A549 (cell line): ENCODE data around the gene NAV2. TPM values are rescaled to one million over a fixed set of nuclear protein-coding genes. Genes with fewer than 3 reads are reported as not detected.

Source experiments
- ATAC-seq, 2 experiments: fragments of 200-7000 bp in 1 of 2; fragments of >200 bp in 1 of 2; cut with Nextera tagmentation in 1 of 2; cut with Tn5 transposase in 1 of 2; 3 replicates each; pipeline versions ENCODE4 v1.8.0 to v1.9.1; 2018 to 2020; ENCODE audit warnings: mild to moderate bottlenecking in 1 of 2, moderate library complexity in 1 of 2
- CTCF ChIA-PET: fragments of 300-600 bp; sonication (Branson Sonifier 250); formaldehyde crosslinking; extraction: SDS; loops from one replicate; lab custom pipeline; 2021; ENCODE audit warnings: antibody characterized with exemption, inconsistent platforms; lab: Yijun Ruan, JAX
- POLR2A ChIA-PET: fragments of 350-600 bp; formaldehyde crosslinking; extraction: SDS; loops from one replicate; lab custom pipeline; 2021; ENCODE audit warnings: antibody characterized with exemption, inconsistent platforms; lab: Yijun Ruan, JAX
- DNase-seq, 2 experiments: peaks; one replicate each; pipeline versions ENCODE4 v3.0.0 to v3.0.0-alpha.2; 2011 to 2016; ENCODE audit warnings: low read depth in 1 of 2, low spot score in 1 of 2
- FAIRE-seq: peaks from 2 replicates; lab custom pipeline; 2011; peaks lifted over from hg19 to GRCh38; lab: Jason Lieb, UNC
- H3K27ac ChIP-seq, 2 experiments: fragments of >200 bp; sonication (Bioruptor Twin); formaldehyde crosslinking; 3 replicates each; pipeline ENCODE4 v1.5.1; 2016 to 2017
- H3K4me1 ChIP-seq: fragments of >200 bp; sonication (Bioruptor Twin); formaldehyde crosslinking; 3 replicates; pipeline ENCODE4 v1.6.1; 2016
- H3K4me2 ChIP-seq: fragments of >200 bp; sonication (Bioruptor Twin); formaldehyde crosslinking; 3 replicates; pipeline ENCODE4 v1.6.1; 2016
- H3K4me3 ChIP-seq: fragments of >200 bp; sonication (Bioruptor Twin); formaldehyde crosslinking; 3 replicates; pipeline ENCODE4 v1.5.1; 2016
- H3K9me3 ChIP-seq: fragments of >200 bp; sonication (Bioruptor Twin); formaldehyde crosslinking; 3 replicates; pipeline ENCODE4 v1.6.1; 2016
- BHLHE40 ChIP-seq: IDR thresholded peaks from 2 replicates; pipeline ENCODE4 v1.6.1; 2012; ENCODE audit warnings: low read depth, low read length, inconsistent platforms
- CEBPB ChIP-seq, 2 experiments: fragments of >200 bp in 1 of 2; sonication (Bioruptor Twin) in 1 of 2; formaldehyde crosslinking in 1 of 2; IDR thresholded peaks; 2 replicates each; pipeline ENCODE4 v1.6.1; 2012 to 2016
- CHD2 ChIP-seq: fragments of 150-350 bp; IDR thresholded peaks from 2 replicates; pipeline ENCODE4 v1.6.1; 2014; ENCODE audit warnings: low read length; ENCODE audit not compliant: partially characterized antibody
- CHD4 ChIP-seq: fragments of 200-600 bp; sonication (generic); IDR thresholded peaks from 2 replicates; pipeline ENCODE4 v1.6.1; 2016; ENCODE audit warnings: antibody characterized with exemption, mild to moderate bottlenecking, borderline replicate concordance
- EHMT2 ChIP-seq: fragments of 200-600 bp; sonication (generic); IDR thresholded peaks from 2 replicates; pipeline ENCODE4 v1.6.1; 2016; ENCODE audit warnings: antibody characterized with exemption, low read depth, mild to moderate bottlenecking, moderate library complexity
- EP300 ChIP-seq, 2 experiments: fragments of >200 bp; sonication (Bioruptor Twin); formaldehyde crosslinking; IDR thresholded peaks; 2 replicates in 1 of 2; 3 replicates in 1 of 2; pipeline ENCODE4 v1.6.1; 2016 to 2017
- ESRRA ChIP-seq: fragments of 150-350 bp; IDR thresholded peaks from 2 replicates; pipeline ENCODE4 v1.6.1; 2014; ENCODE audit warnings: mild to moderate bottlenecking, low read length, borderline replicate concordance
- FOXS1 ChIP-seq: fragments of 250-450 bp; sonication (Bioruptor Pico); IDR thresholded peaks from 2 replicates; pipeline ENCODE4 v1.5.0; 2020; ENCODE audit warnings: mild to moderate bottlenecking, moderate library complexity
- GATA3 ChIP-seq: IDR thresholded peaks from 2 replicates; pipeline ENCODE4 v1.6.1; 2012; ENCODE audit warnings: borderline replicate concordance
- HOXA7 ChIP-seq: fragments of 250-450 bp; sonication (Bioruptor Pico); IDR thresholded peaks from 2 replicates; pipeline ENCODE4 v1.5.0; 2020; ENCODE audit warnings: mild to moderate bottlenecking, moderate library complexity
- HOXB13 ChIP-seq: fragments of 250-450 bp; sonication (Bioruptor Pico); IDR thresholded peaks from 2 replicates; pipeline ENCODE4 v1.5.0; 2020; ENCODE audit warnings: low read depth, mild to moderate bottlenecking, moderate library complexity
- JUN ChIP-seq, 2 experiments: fragments of >200 bp; sonication (Bioruptor Twin); formaldehyde crosslinking; IDR thresholded peaks; 2 replicates in 1 of 2; 3 replicates in 1 of 2; pipeline ENCODE4 v1.6.1; 2016 to 2017
- JUNB ChIP-seq: fragments of >200 bp; sonication (Bioruptor Twin); formaldehyde crosslinking; IDR thresholded peaks from 2 replicates; pipeline ENCODE4 v1.6.1; 2016
- KDM1A ChIP-seq: fragments of 200-600 bp; sonication (generic); IDR thresholded peaks from 2 replicates; pipeline ENCODE4 v1.6.1; 2016; ENCODE audit warnings: low read depth, mild to moderate bottlenecking
- KDM5A ChIP-seq: fragments of 200-600 bp; sonication (generic); IDR thresholded peaks from 2 replicates; pipeline ENCODE4 v1.6.1; 2016; ENCODE audit warnings: antibody characterized with exemption, mild to moderate bottlenecking
- MAFK ChIP-seq: fragments of 450-650 bp; IDR thresholded peaks from 2 replicates; pipeline ENCODE4 v1.6.1; 2014; ENCODE audit not compliant: partially characterized antibody
- MAX ChIP-seq: IDR thresholded peaks from 2 replicates; pipeline ENCODE4 v1.6.1; 2012
- MAZ ChIP-seq: fragments of 150-350 bp; IDR thresholded peaks from 2 replicates; pipeline ENCODE4 v1.6.1; 2014; ENCODE audit warnings: antibody characterized with exemption, low read depth, low read length, borderline replicate concordance
- NFE2L2 ChIP-seq: fragments of 150-350 bp; conservative IDR thresholded peaks from 2 replicates; pipeline ENCODE4 v1.6.1; 2014; ENCODE audit warnings: low read length
- POLR2A ChIP-seq: IDR thresholded peaks from 2 replicates; pipeline ENCODE4 v1.6.1; 2012; ENCODE audit warnings: mild to moderate bottlenecking, low read length
- POLR2AphosphoS2 ChIP-seq: conservative IDR thresholded peaks from 2 replicates; pipeline ENCODE4 v1.6.1; 2012; ENCODE audit warnings: low read length, improper control_type of control experiment, inconsistent platforms
- RAD21 ChIP-seq, 2 experiments: fragments of >200 bp in 1 of 2; sonication (Bioruptor Twin) in 1 of 2; formaldehyde crosslinking in 1 of 2; IDR thresholded peaks in 1 of 2; conservative IDR thresholded peaks in 1 of 2; 2 replicates in 1 of 2; 3 replicates in 1 of 2; pipeline ENCODE4 v1.6.1; 2012 to 2018; ENCODE audit warnings: inconsistent platforms in 1 of 2
- RARB ChIP-seq: fragments of 250-450 bp; sonication (Bioruptor Pico); IDR thresholded peaks from 2 replicates; pipeline ENCODE4 v1.8.0; 2021; ENCODE audit warnings: mild to moderate bottlenecking, moderate library complexity
- RCOR1 ChIP-seq: fragments of 150-350 bp; IDR thresholded peaks from 2 replicates; pipeline ENCODE4 v1.6.1; 2014; ENCODE audit warnings: antibody characterized with exemption, low read length, low read depth
- RNF2 ChIP-seq: fragments of 200-600 bp; sonication (generic); IDR thresholded peaks from 2 replicates; pipeline ENCODE4 v1.6.1; 2016; ENCODE audit warnings: low read depth, mild to moderate bottlenecking, antibody characterized with exemption, moderate library complexity, borderline replicate concordance
- TFCP2L1 ChIP-seq: fragments of 250-450 bp; sonication (Bioruptor Pico); IDR thresholded peaks from 2 replicates; pipeline ENCODE4 v1.5.0; 2021; ENCODE audit warnings: mild to moderate bottlenecking
- TP53 ChIP-seq: fragments of 250-450 bp; sonication (Bioruptor Pico); IDR thresholded peaks from 2 replicates; pipeline ENCODE4 v1.5.0; 2021; ENCODE audit warnings: mild to moderate bottlenecking, moderate library complexity
- USF2 ChIP-seq: fragments of 450-650 bp; IDR thresholded peaks from 2 replicates; pipeline ENCODE4 v1.6.1; 2014; ENCODE audit warnings: antibody characterized with exemption
- ZC3H11A ChIP-seq: fragments of 450-650 bp; IDR thresholded peaks from 2 replicates; pipeline ENCODE4 v1.6.1; 2014; ENCODE audit warnings: antibody characterized with exemption, mild to moderate bottlenecking
- ZFP36 ChIP-seq: fragments of 450-650 bp; IDR thresholded peaks from 2 replicates; pipeline ENCODE4 v1.6.1; 2014; ENCODE audit warnings: borderline replicate concordance; ENCODE audit not compliant: partially characterized antibody
- ZNF302 ChIP-seq: fragments of 250-450 bp; sonication (Bioruptor Pico); IDR thresholded peaks from 2 replicates; pipeline ENCODE4 v1.9.0; 2021; ENCODE audit warnings: inconsistent platforms, mild to moderate bottlenecking, moderate library complexity
- ZSCAN20 ChIP-seq: fragments of 250-450 bp; sonication (Bioruptor Pico); IDR thresholded peaks from 2 replicates; pipeline ENCODE4 v1.8.0; 2022; ENCODE audit warnings: mild to moderate bottlenecking, moderate library complexity
- WGBS: methylation state at CpG from one replicate; pipeline ENCODE4 v1.1.6; 2017; ENCODE audit errors: missing lambda C conversion rate; 5-methylcytosine and 5-hydroxymethylcytosine counted together
- polyA plus RNA-seq, 4 experiments: library from polyadenylated mRNA; depleted of rRNA in 3 of 4; stranded (reverse); fragments of >200 nt; fragmentation: RNase III in 1 of 4; extraction: RNeasy Plus Mini Kit Qiagen cat#74134 plus additional on column Dnase treatment in 1 of 4; gene quantifications; 2 replicates in 3 of 4; 3 replicates in 1 of 4; pipeline ENCODE4 v1.2.3, GENCODE V29; 2011 to 2017

Gene NAV2
- polyA plus RNA-seq, 2 of the 4 experiments (the other 2 are of a cell fraction), result 4.9 to 19.8 TPM

DNA sequence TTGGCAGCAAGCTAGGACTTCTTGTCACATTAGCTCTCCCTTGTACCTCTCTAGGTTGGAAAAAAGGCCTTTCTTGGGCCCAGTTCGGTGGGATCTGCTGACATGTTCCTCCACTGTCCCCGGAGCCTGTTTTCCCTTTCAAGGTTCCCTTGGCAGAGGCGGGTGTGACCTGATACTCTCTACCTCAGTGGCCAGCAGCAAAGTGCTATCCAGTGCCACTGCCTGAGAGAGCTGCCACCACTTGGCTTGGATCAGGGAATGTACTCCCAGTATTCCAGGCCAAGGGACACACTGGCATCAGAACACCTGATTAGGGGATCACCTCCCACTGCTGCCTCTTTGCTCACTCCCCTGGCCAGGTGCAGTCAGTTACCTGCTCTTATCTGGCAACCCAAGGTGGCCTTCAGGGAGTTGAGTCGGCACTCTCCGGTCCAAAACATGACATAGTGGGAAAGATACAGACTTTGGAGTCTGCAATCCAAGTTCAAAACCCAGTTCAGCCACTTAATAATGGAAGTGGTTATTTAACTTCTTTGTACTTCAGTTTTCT lies 17.8 kb upstream of the NAV2 start:
- DNase-seq, result no peak
- WGBS, result 64% methylated on average over 5 of the region's 5 CpGs
- no peak overlapping the region for H3K4me2 ChIP-seq
- CTCF ChIA-PET, result no interaction called here
- no peak for ATAC-seq
- TF ChIP-seq FOXS1 (CRISPR knock-in tag), result no peak
- no peak for TF ChIP-seq NFE2L2
- no peak for TF ChIP-seq ZC3H11A
- TF ChIP-seq BHLHE40, result no peak
- no peak for TF ChIP-seq CHD4
- TF ChIP-seq TP53 (CRISPR knock-in tag), result no peak
- no peak for TF ChIP-seq JUNB
- no peak for TF ChIP-seq USF2
- TF ChIP-seq GATA3, result no peak
- no peak for TF ChIP-seq ESRRA
- TF ChIP-seq POLR2A, result no peak
- no peak for TF ChIP-seq ZFP36
- TF ChIP-seq ZSCAN20 (CRISPR knock-in tag), result no peak
- no peak for TF ChIP-seq KDM1A
- no peak for TF ChIP-seq RAD21 (conservative IDR thresholded peaks at IDR 0.05 in 1 of 2, IDR thresholded peaks at IDR 0.05 in 1 of 2)
- no peak for TF ChIP-seq HOXB13 (CRISPR knock-in tag)
- TF ChIP-seq, all 56 proteins: peak for 0
- POLR2A ChIA-PET, result no interaction called here
- no peaks in the 10 kb centered on the region for H3K9me3 ChIP-seq
- peaks cover 10% of the 10 kb centered on the region; the same call in 1 of the 3 replicates for H3K4me1 ChIP-seq
- no peak overlapping the region for H3K4me3 ChIP-seq
- no peak for FAIRE-seq
- H3K27ac ChIP-seq, result no peak overlapping the region

DNA sequence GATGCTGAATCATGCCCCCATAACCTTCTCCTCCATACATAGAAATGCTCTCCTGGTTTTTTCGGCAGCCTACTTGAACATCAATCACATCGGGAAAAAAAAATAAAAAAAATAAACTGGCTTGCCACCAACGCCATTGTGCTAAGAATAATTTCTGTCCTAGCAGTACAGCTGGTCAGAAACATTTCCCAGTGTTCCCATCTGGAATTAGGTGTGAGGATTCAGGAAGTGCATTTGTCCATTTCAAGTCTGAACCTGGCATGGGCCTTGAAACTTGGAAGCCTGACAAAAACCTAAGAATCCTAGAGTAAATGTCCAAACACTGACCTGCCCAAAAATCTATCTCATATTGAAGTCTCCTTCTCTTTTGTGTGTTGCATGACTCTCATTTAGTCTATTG lies 16.6 kb upstream of the NAV2 start:
- Histone ChIP-seq H3K4me3 (no peak overlapping the region), H3K4me2 (no peak overlapping the region), H3K4me1 (peaks cover 10% of the 10 kb centered on the region; the same call in 1 of the 3 replicates), H3K9me3 (no peaks in the 10 kb centered on the region), H3K27ac (no peak overlapping the region)
- no peak for FAIRE-seq
- TF ChIP-seq JUNB, result no peak
- no peak for TF ChIP-seq RCOR1
- TF ChIP-seq KDM1A, result no peak
- TF ChIP-seq JUN (IDR thresholded peaks at IDR 0.05), result no peak
- no peak for TF ChIP-seq EP300 (IDR thresholded peaks at IDR 0.05)
- no peak for TF ChIP-seq EHMT2
- TF ChIP-seq MAX, result no peak
- no peak for TF ChIP-seq RARB (CRISPR knock-in tag)
- TF ChIP-seq CHD2, result no peak
- no peak for TF ChIP-seq POLR2A
- TF ChIP-seq TFCP2L1 (CRISPR knock-in tag), result no peak
- TF ChIP-seq ZFP36, result no peak
- TF ChIP-seq POLR2AphosphoS2, result no peak
- ChIA-PET CTCF (interaction anchor here (0.6 kb wide), 1 partner anchor 90 kb away, joined by 3 read pairs; no protein-coding TSS in a partner anchor), POLR2A (no interaction called here)
- ATAC-seq, result no peak
- DNase-seq, result no peak
- 81% methylated on average over 3 of the region's 3 CpGs for WGBS

GRCh38 chr11:19696904-19697303 lies 15.7 kb upstream of the NAV2 start:
- 64% methylated on average over 4 of the region's 4 CpGs for WGBS
- TF ChIP-seq RNF2, result no peak
- no peak for TF ChIP-seq BHLHE40
- TF ChIP-seq JUNB, result no peak
- TF ChIP-seq CEBPB (IDR thresholded peaks at IDR 0.05), result no peak
- TF ChIP-seq ZNF302 (CRISPR knock-in tag), result no peak
- TF ChIP-seq KDM5A, result no peak
- no peak for TF ChIP-seq RAD21 (conservative IDR thresholded peaks at IDR 0.05 in 1 of 2, IDR thresholded peaks at IDR 0.05 in 1 of 2)
- TF ChIP-seq HOXA7 (CRISPR knock-in tag), result no peak
- TF ChIP-seq JUN (IDR thresholded peaks at IDR 0.05), result no peak
- TF ChIP-seq ESRRA, result no peak
- TF ChIP-seq MAZ, result no peak
- TF ChIP-seq ZC3H11A, result no peak
- TF ChIP-seq MAFK, result no peak
- TF ChIP-seq TP53 (CRISPR knock-in tag), result no peak
- TF ChIP-seq CHD4, result no peak
- ATAC-seq, result no peak
- no peak overlapping the region for H3K4me2 ChIP-seq
- ChIA-PET POLR2A (no interaction called here), CTCF (interaction anchor here (1.5 to 1.6 kb wide), 2 partner anchors 12 to 133 kb away, joined by 3 to 6 read pairs; no protein-coding TSS in a partner anchor)
- peaks cover 10% of the 10 kb centered on the region; the same call in 1 of the 3 replicates for H3K4me1 ChIP-seq
- no peak overlapping the region for H3K4me3 ChIP-seq
- no peak overlapping the region for H3K27ac ChIP-seq
- DNase-seq, result no peak
- no peaks in the 10 kb centered on the region for H3K9me3 ChIP-seq
- no peak for FAIRE-seq
